Lower leg skin (tissue), 3 donors: ENCODE data around the gene RAMP2.

Experiments used
- POLR2A ChIP-seq, 2 donors: fragments of 450-650 bp; IDR thresholded peaks; one replicate each; pipeline ENCODE4 v1.6.1; 2016 to 2017; ENCODE audit warnings: antibody characterized with exemption in 2 of 2, mild to moderate bottlenecking in 1 of 2, moderate library complexity in 1 of 2
- TF ChIP-seq, protein P1 (sequence below), 3 donors: fragments of 450-650 bp; IDR thresholded peaks; one replicate each; pipeline ENCODE4 v1.5.1; 2016; ENCODE audit warnings: antibody characterized with exemption in 3 of 3, mild to moderate bottlenecking in 3 of 3, moderate library complexity in 2 of 3

- TF ChIP-seq, protein P1, sequence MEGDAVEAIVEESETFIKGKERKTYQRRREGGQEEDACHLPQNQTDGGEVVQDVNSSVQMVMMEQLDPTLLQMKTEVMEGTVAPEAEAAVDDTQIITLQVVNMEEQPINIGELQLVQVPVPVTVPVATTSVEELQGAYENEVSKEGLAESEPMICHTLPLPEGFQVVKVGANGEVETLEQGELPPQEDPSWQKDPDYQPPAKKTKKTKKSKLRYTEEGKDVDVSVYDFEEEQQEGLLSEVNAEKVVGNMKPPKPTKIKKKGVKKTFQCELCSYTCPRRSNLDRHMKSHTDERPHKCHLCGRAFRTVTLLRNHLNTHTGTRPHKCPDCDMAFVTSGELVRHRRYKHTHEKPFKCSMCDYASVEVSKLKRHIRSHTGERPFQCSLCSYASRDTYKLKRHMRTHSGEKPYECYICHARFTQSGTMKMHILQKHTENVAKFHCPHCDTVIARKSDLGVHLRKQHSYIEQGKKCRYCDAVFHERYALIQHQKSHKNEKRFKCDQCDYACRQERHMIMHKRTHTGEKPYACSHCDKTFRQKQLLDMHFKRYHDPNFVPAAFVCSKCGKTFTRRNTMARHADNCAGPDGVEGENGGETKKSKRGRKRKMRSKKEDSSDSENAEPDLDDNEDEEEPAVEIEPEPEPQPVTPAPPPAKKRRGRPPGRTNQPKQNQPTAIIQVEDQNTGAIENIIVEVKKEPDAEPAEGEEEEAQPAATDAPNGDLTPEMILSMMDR (IDR thresholded peaks at IDR 0.05): no peak
- TF ChIP-seq POLR2A (IDR thresholded peaks at IDR 0.05): no peak
Measured at GRCh38 chr17:42784811-42785592, 24.0 kb downstream of the RAMP2 start.
